ENCODE results near the gene CSTF2T. TPM values are rescaled to one million over a fixed set of nuclear protein-coding genes. Genes with fewer than 3 reads are reported as not detected.

Gene CSTF2T
- total RNA-seq, 1 experiment from 2014 or later = 27.5 TPM

GRCh38 chr10:51699475-51700227 is at the start of gene CSTF2T (continued):
- TF ChIP-seq ZNF263 (CRISPR knock-in tag; IDR thresholded peaks at IDR 0.05; ENCODE audit: low read depth) = no peak
- TF ChIP-seq OVOL2 (CRISPR knock-in tag; IDR thresholded peaks at IDR 0.05; ENCODE audit: borderline replicate concordance) = no peak
- no peak for TF ChIP-seq PRRX2 (CRISPR knock-in tag; IDR thresholded peaks at IDR 0.05)
- no peak for TF ChIP-seq CREB1 (CRISPR knock-in tag; IDR thresholded peaks at IDR 0.05)
- TF ChIP-seq ATF2 (CRISPR knock-in tag; IDR thresholded peaks at IDR 0.05; ENCODE audit: borderline replicate concordance, low read depth) = no peak
- TF ChIP-seq ESRRA (CRISPR knock-in tag; IDR thresholded peaks at IDR 0.05; ENCODE audit: borderline replicate concordance) = no peak
- no peak for TF ChIP-seq ATF1 (CRISPR knock-in tag; IDR thresholded peaks at IDR 0.05)
- TF ChIP-seq CBFB (CRISPR knock-in tag; IDR thresholded peaks at IDR 0.05; ENCODE audit: low read depth) = no peak
- no peak for TF ChIP-seq PRDM15 (CRISPR knock-in tag; IDR thresholded peaks at IDR 0.05)
- TF ChIP-seq TEAD4 (CRISPR knock-in tag; IDR thresholded peaks at IDR 0.05) = no peak
- no peak for TF ChIP-seq MLX (CRISPR knock-in tag; IDR thresholded peaks at IDR 0.05)
- TF ChIP-seq RORB (CRISPR knock-in tag; IDR thresholded peaks at IDR 0.05) = no peak
- TF ChIP-seq ZNF512 (CRISPR knock-in tag; IDR thresholded peaks at IDR 0.05; ENCODE audit: borderline replicate concordance) = no peak
- no peak for TF ChIP-seq JUN (CRISPR knock-in tag; IDR thresholded peaks at IDR 0.05)
- TF ChIP-seq NFATC4 (CRISPR knock-in tag; IDR thresholded peaks at IDR 0.05) = no peak
- TF ChIP-seq ELF4 (CRISPR knock-in tag; IDR thresholded peaks at IDR 0.05; ENCODE audit: low read depth) = no peak
- no peak for TF ChIP-seq ZNF281 (CRISPR knock-in tag; IDR thresholded peaks at IDR 0.05)
- no peak for TF ChIP-seq USF2 (CRISPR knock-in tag; IDR thresholded peaks at IDR 0.05)
- no peak for TF ChIP-seq SOX15 (CRISPR knock-in tag; IDR thresholded peaks at IDR 0.05)
- no peak for TF ChIP-seq ZBTB43 (CRISPR knock-in tag; IDR thresholded peaks at IDR 0.05)
- TF ChIP-seq RELA (CRISPR knock-in tag; IDR thresholded peaks at IDR 0.05; ENCODE audit: borderline replicate concordance) = no peak
- TF ChIP-seq ZNF396 (CRISPR knock-in tag; IDR thresholded peaks at IDR 0.05; ENCODE audit: borderline replicate concordance) = peak; percentile 15; the same call in 1 of the 2 replicates
- no peak for TF ChIP-seq ZNF138 (CRISPR knock-in tag; conservative IDR thresholded peaks at IDR 0.05)
- TF ChIP-seq E2F5 (CRISPR knock-in tag; IDR thresholded peaks at IDR 0.05) = peak; percentile 98
- TF ChIP-seq EMX1 (CRISPR knock-in tag; IDR thresholded peaks at IDR 0.05) = no peak
- TF ChIP-seq ZNF671 (CRISPR knock-in tag; IDR thresholded peaks at IDR 0.05) = no peak
- TF ChIP-seq ZNF232 (CRISPR knock-in tag; IDR thresholded peaks at IDR 0.05) = no peak

All from WTC11 (cell line).